Tibial nerve (tissue), 3 donors: Measurements from ENCODE around the gene SLC25A21.

Experiments
- POLR2A ChIP-seq, 2 donors: fragments of 450-650 bp; IDR thresholded peaks; one replicate each; pipeline ENCODE4 v1.6.1; 2017; ENCODE audit warnings: antibody characterized with exemption in 2 of 2, mild to moderate bottlenecking in 2 of 2, moderate library complexity in 2 of 2
- TF ChIP-seq, protein P1 (sequence below), 5 experiments: fragments of 200-600 bp in 3 of 5; fragments of 450-650 bp in 2 of 5; sonication (generic) in 3 of 5; IDR thresholded peaks; one replicate each; pipeline ENCODE4 v1.5.1; 2016 to 2019; ENCODE audit warnings: antibody characterized with exemption in 5 of 5, mild to moderate bottlenecking in 3 of 5, moderate library complexity in 2 of 5

DNA sequence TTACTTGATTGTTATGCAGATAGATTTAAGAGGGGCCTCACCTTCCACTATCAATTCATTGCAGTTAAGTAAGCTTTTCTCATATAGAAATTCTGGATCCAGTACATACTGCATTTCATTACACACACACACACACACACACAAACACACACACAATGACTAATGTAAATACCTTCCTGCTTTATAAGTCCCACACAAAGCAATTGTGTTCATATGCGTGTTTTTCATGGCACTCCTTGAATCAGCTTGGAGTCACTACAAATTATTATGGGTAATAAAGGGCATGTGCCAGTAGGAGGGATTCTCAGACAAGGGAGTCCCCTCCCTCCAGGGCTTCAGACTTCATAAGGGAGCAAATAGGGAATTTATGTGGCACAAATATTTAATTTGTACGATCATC lies 29.9 kb upstream of the SLC25A21 start:
- TF ChIP-seq, protein P1, sequence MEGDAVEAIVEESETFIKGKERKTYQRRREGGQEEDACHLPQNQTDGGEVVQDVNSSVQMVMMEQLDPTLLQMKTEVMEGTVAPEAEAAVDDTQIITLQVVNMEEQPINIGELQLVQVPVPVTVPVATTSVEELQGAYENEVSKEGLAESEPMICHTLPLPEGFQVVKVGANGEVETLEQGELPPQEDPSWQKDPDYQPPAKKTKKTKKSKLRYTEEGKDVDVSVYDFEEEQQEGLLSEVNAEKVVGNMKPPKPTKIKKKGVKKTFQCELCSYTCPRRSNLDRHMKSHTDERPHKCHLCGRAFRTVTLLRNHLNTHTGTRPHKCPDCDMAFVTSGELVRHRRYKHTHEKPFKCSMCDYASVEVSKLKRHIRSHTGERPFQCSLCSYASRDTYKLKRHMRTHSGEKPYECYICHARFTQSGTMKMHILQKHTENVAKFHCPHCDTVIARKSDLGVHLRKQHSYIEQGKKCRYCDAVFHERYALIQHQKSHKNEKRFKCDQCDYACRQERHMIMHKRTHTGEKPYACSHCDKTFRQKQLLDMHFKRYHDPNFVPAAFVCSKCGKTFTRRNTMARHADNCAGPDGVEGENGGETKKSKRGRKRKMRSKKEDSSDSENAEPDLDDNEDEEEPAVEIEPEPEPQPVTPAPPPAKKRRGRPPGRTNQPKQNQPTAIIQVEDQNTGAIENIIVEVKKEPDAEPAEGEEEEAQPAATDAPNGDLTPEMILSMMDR (IDR thresholded peaks at IDR 0.05), result no peak
- no peak for TF ChIP-seq POLR2A (IDR thresholded peaks at IDR 0.05)
